GM13977 (cell line): ENCODE measurements around the gene PRKACA.

ENCODE experiments used
- DNase-seq: peaks from one replicate; pipeline ENCODE4 v3.0.0; 2012; ENCODE audit warnings: low spot score
- CTCF ChIP-seq: IDR thresholded peaks from 2 replicates; pipeline ENCODE4 v1.5.1; 2012; ENCODE audit warnings: mild to moderate bottlenecking, control low read depth; ENCODE audit not compliant: insufficient read depth; ENCODE audit errors: extremely low read depth, missing control alignments
- in situ Hi-C: fragments of 300-500 bp; cut with MboI; formaldehyde crosslinking; loops from one replicate; pipeline ENCODE4 v1.12.0; 2022; ENCODE audit warnings: low sequenced_read_pairs, low pct_unique_long_range_greater_than_20kb, mixed read lengths, inconsistent platforms; ENCODE audit not compliant: unreplicated experiment

The PRKACA gene

GRCh38 chr19:14081797-14082674 lies 35.5 kb downstream of the PRKACA start:
- in situ Hi-C loops: no loop called here
- peak; percentile 76 for DNase-seq
- TF ChIP-seq CTCF: no peak

GRCh38 chr19:14080887-14081796 lies 36.4 kb downstream of the PRKACA start:
- in situ Hi-C loops: no loop called here
- DNase-seq: peak; percentile 99

GRCh38 chr19:14078411-14078810 lies 39.2 kb downstream of the PRKACA start:
- TF ChIP-seq CTCF: no peak

More at GRCh38 chr19:14080887-14081796, 36.4 kb downstream of the PRKACA start:
- no peak for TF ChIP-seq CTCF

GRCh38 chr19:14073925-14074838 lies 43.4 kb downstream of the PRKACA start:
- in situ Hi-C loops: loop anchor here (10.0 to 25.0 kb wide), 2 partner anchors 199 to 487 kb away; partner anchors contain the start of gene NANOS3
- peak; percentile 41 for DNase-seq
- TF ChIP-seq CTCF: no peak

More at GRCh38 chr19:14078411-14078810, 39.2 kb downstream of the PRKACA start:
- DNase-seq: no peak
- in situ Hi-C loops: loop anchor here (10.0 kb wide), 1 partner anchor 204 kb away; the partner anchor contains the start of gene NANOS3

GRCh38 chr19:14073261-14073924 lies 44.2 kb downstream of the PRKACA start:
- in situ Hi-C loops: loop anchor here (10.0 to 25.0 kb wide), 2 partner anchors 199 to 486 kb away; partner anchors contain the start of gene NANOS3
- peak; percentile 92 for DNase-seq
- TF ChIP-seq CTCF: peak; percentile 88
